Mesothelial cell of epicardium (in vitro differentiated cells): ENCODE data around the gene CHST2. TPM values are rescaled to one million over a fixed set of nuclear protein-coding genes. Genes with fewer than 3 reads are reported as not detected.

ENCODE experiments used
- DNase-seq, 2 experiments: peaks; one replicate each; pipeline ENCODE4 v3.0.0; 2021; ENCODE audit warnings: low spot score in 2 of 2; ENCODE audit not compliant: unreplicated experiment in 2 of 2
- H3K27ac Mint-ChIP-seq: 2 replicates; pipeline ENCODE4 v1.8.0; 2021; ENCODE audit warnings: mixed read lengths
- H3K27me3 Mint-ChIP-seq: 2 replicates; pipeline ENCODE4 v1.8.0; 2021; ENCODE audit warnings: low read depth, mixed read lengths
- H3K36me3 Mint-ChIP-seq: 2 replicates; pipeline ENCODE4 v1.8.0; 2021; ENCODE audit warnings: mixed read lengths
- H3K4me1 Mint-ChIP-seq: 2 replicates; pipeline ENCODE4 v1.8.0; 2021; ENCODE audit warnings: mixed read lengths
- H3K4me3 Mint-ChIP-seq: 2 replicates; pipeline ENCODE4 v1.8.0; 2021; ENCODE audit warnings: mild to moderate bottlenecking, moderate library complexity, mixed read lengths
- H3K9me3 Mint-ChIP-seq: 2 replicates; pipeline ENCODE4 v1.8.0; 2021; ENCODE audit warnings: mixed read lengths
- CTCF ChIP-seq: fragments of 200-600 bp; sonication (generic); IDR thresholded peaks from one replicate; pipeline ENCODE4 v1.5.0; 2021; ENCODE audit warnings: antibody characterized with exemption; ENCODE audit not compliant: unreplicated experiment
- total RNA-seq: library from RNA; stranded (reverse); gene quantifications from 3 replicates; pipeline ENCODE4 v1.2.1, GENCODE V29; 2021

CHST2 gene
- total RNA-seq, 1 donor from 2014 or later, result 11.8 TPM

- no peaks in the 10 kb centered on the region for H3K36me3 Mint-ChIP-seq
- peaks cover 3% of the 10 kb centered on the region for H3K27me3 Mint-ChIP-seq
- no peaks in the 10 kb centered on the region for H3K4me1 Mint-ChIP-seq
- no peaks in the 10 kb centered on the region for H3K9me3 Mint-ChIP-seq
- no peak overlapping the region for H3K4me3 Mint-ChIP-seq
- TF ChIP-seq CTCF, result no peak
- H3K27ac Mint-ChIP-seq, result no peak overlapping the region
- DNase-seq, result no peak
Observed at GRCh38 chr3:143078883-143079282, 40.7 kb upstream of the CHST2 start.

GRCh38 chr3:143080196-143080595, 39.4 kb upstream of the CHST2 start:
- TF ChIP-seq CTCF, result no peak
- peaks cover 3% of the 10 kb centered on the region for H3K27me3 Mint-ChIP-seq
- H3K27ac Mint-ChIP-seq, result no peak overlapping the region
- H3K9me3 Mint-ChIP-seq, result peaks cover 6% of the 10 kb centered on the region
- no peak for DNase-seq
- H3K4me3 Mint-ChIP-seq, result no peak overlapping the region
- no peaks in the 10 kb centered on the region for H3K4me1 Mint-ChIP-seq
- H3K36me3 Mint-ChIP-seq, result no peaks in the 10 kb centered on the region

GRCh38 chr3:143081365-143081764, 38.2 kb upstream of the CHST2 start:
- H3K4me1 Mint-ChIP-seq, result no peaks in the 10 kb centered on the region
- DNase-seq, result no peak
- H3K36me3 Mint-ChIP-seq, result no peaks in the 10 kb centered on the region
- H3K27me3 Mint-ChIP-seq, result peaks cover 3% of the 10 kb centered on the region
- H3K9me3 Mint-ChIP-seq, result peaks cover 6% of the 10 kb centered on the region
- TF ChIP-seq CTCF, result no peak
- H3K27ac Mint-ChIP-seq, result no peak overlapping the region
- no peak overlapping the region for H3K4me3 Mint-ChIP-seq

- Mint-ChIP-seq H3K4me1 (no peaks in the 10 kb centered on the region), H3K9me3 (peaks cover 6% of the 10 kb centered on the region), H3K36me3 (no peaks in the 10 kb centered on the region), H3K4me3 (no peak overlapping the region), H3K27me3 (peaks cover 3% of the 10 kb centered on the region), H3K27ac (no peak overlapping the region)
- TF ChIP-seq CTCF, result no peak
- no peak for DNase-seq
Observed at GRCh38 chr3:143081844-143082778, 37.5 kb upstream of the CHST2 start.

- Mint-ChIP-seq H3K4me1 (no peaks in the 10 kb centered on the region), H3K4me3 (no peak overlapping the region), H3K36me3 (no peaks in the 10 kb centered on the region), H3K27ac (no peak overlapping the region), H3K27me3 (peaks cover 3% of the 10 kb centered on the region), H3K9me3 (peaks cover 10% of the 10 kb centered on the region)
- TF ChIP-seq CTCF, result no peak
- no peak for DNase-seq
Observed at GRCh38 chr3:143083781-143084180, 35.8 kb upstream of the CHST2 start.
